ENCODE results near the gene ZNF619. TPM values are rescaled to one million over a fixed set of nuclear protein-coding genes. Genes with fewer than 3 reads are reported as not detected.
A peak's percentile ranks its signal among the peaks of the same experiment; 100 is the strongest.

Gene ZNF619
- total and polyA plus RNA-seq, 2 donors (not counting 1 experiment from before 2014, with no cell fraction given): 4.2 to 9.6 TPM

GRCh38 chr3:40487172-40487571, 10.2 kb downstream of the ZNF619 start:
- Histone ChIP-seq H4K20me1 (ENCODE audit: control insufficient read depth, extremely low read depth, insufficient read depth, low read length) (no peaks in the 10 kb centered on the region), H3K9ac (ENCODE audit: insufficient read depth, low read length) (no peak overlapping the region), H3K79me2 (ENCODE audit: control insufficient read depth, insufficient read depth, low read length) (no peaks in the 10 kb centered on the region), H3K9me3 (ENCODE audit: control insufficient read depth, insufficient read depth, low read depth, low read length) (no peaks in the 10 kb centered on the region), H3K36me3 (ENCODE audit: control insufficient read depth, insufficient read depth, low read length) (peaks cover 5% of the 10 kb centered on the region), H3K27ac (ENCODE audit: insufficient read depth, low read length) (no peak overlapping the region), H3K27me3 (ENCODE audit: control insufficient read depth, insufficient read depth, low read length) (no peaks in the 10 kb centered on the region), H3K4me3 (replicated peaks in 1 of 4; ENCODE audit: control extremely low read depth in 1 of 4, insufficient read depth in 1 of 4, low read depth in 3 of 4, low read length in 4 of 4) (no peak overlapping the region), H3K4me2 (ENCODE audit: extremely low read depth, insufficient read depth, low read length) (no peak overlapping the region), H2AFZ (ENCODE audit: low read length) (no peak overlapping the region), H3K4me1 (ENCODE audit: control insufficient read depth, extremely low read depth, insufficient read depth, low read length) (no peaks in the 10 kb centered on the region)
- TF ChIP-seq EZH2 (IDR thresholded peaks at IDR 0.05; ENCODE audit: low read length, missing control alignments): no peak
- TF ChIP-seq, protein P1, sequence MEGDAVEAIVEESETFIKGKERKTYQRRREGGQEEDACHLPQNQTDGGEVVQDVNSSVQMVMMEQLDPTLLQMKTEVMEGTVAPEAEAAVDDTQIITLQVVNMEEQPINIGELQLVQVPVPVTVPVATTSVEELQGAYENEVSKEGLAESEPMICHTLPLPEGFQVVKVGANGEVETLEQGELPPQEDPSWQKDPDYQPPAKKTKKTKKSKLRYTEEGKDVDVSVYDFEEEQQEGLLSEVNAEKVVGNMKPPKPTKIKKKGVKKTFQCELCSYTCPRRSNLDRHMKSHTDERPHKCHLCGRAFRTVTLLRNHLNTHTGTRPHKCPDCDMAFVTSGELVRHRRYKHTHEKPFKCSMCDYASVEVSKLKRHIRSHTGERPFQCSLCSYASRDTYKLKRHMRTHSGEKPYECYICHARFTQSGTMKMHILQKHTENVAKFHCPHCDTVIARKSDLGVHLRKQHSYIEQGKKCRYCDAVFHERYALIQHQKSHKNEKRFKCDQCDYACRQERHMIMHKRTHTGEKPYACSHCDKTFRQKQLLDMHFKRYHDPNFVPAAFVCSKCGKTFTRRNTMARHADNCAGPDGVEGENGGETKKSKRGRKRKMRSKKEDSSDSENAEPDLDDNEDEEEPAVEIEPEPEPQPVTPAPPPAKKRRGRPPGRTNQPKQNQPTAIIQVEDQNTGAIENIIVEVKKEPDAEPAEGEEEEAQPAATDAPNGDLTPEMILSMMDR (conservative IDR thresholded peaks at IDR 0.05 in 1 of 2, IDR thresholded peaks at IDR 0.05 in 1 of 2; ENCODE audit: low read depth in 1 of 2, low read length in 2 of 2): no peak
- no peak for DNase-seq (ENCODE audit: low read depth in 2 of 2)

- Histone ChIP-seq H3K27me3 (ENCODE audit: control insufficient read depth, insufficient read depth, low read length) (no peaks in the 10 kb centered on the region), H3K4me2 (ENCODE audit: extremely low read depth, insufficient read depth, low read length) (no peak overlapping the region), H2AFZ (ENCODE audit: low read length) (no peak overlapping the region), H3K4me3 (replicated peaks in 1 of 4; ENCODE audit: control extremely low read depth in 1 of 4, insufficient read depth in 1 of 4, low read depth in 3 of 4, low read length in 4 of 4) (no peak overlapping the region), H3K4me1 (ENCODE audit: control insufficient read depth, extremely low read depth, insufficient read depth, low read length) (no peaks in the 10 kb centered on the region), H3K9me3 (ENCODE audit: control insufficient read depth, insufficient read depth, low read depth, low read length) (no peaks in the 10 kb centered on the region), H4K20me1 (ENCODE audit: control insufficient read depth, extremely low read depth, insufficient read depth, low read length) (no peaks in the 10 kb centered on the region), H3K36me3 (ENCODE audit: control insufficient read depth, insufficient read depth, low read length) (peaks cover 5% of the 10 kb centered on the region), H3K79me2 (ENCODE audit: control insufficient read depth, insufficient read depth, low read length) (no peaks in the 10 kb centered on the region), H3K27ac (ENCODE audit: insufficient read depth, low read length) (no peak overlapping the region), H3K9ac (ENCODE audit: insufficient read depth, low read length) (no peak overlapping the region)
- peak; percentile 10 to 25 for DNase-seq (ENCODE audit: low read depth in 2 of 2)
- no peak for TF ChIP-seq EZH2 (IDR thresholded peaks at IDR 0.05; ENCODE audit: low read length, missing control alignments)
- TF ChIP-seq, protein P1 (conservative IDR thresholded peaks at IDR 0.05 in 1 of 2, IDR thresholded peaks at IDR 0.05 in 1 of 2; ENCODE audit: low read depth in 1 of 2, low read length in 2 of 2): no peak
Measured at GRCh38 chr3:40490916-40491315, 14.0 kb downstream of the ZNF619 start.

DNA sequence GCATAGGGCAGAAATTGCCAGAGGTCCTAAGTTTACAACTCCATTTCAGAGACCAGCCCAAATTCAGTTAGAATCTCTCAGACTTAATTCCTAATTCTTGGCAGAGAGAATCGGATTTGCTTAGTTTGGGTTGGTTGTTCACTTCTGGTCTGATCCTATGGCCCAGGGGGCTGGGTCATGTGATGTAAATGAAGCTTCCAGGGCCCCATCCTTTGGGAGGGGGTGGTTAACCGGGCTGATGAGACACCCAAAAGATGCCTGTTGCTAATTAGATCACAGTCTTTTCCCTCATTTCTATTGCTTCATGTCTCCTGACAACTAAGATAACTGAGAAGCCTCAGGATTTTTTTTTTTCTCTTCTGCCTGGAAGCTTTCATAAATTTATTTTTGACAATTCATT, 17.8 kb downstream of the ZNF619 start:
- TF ChIP-seq EZH2 (IDR thresholded peaks at IDR 0.05; ENCODE audit: low read length, missing control alignments): no peak
- TF ChIP-seq, protein P1 (conservative IDR thresholded peaks at IDR 0.05 in 1 of 2, IDR thresholded peaks at IDR 0.05 in 1 of 2; ENCODE audit: low read depth in 1 of 2, low read length in 2 of 2): no peak
- Histone ChIP-seq H3K27me3 (ENCODE audit: control insufficient read depth, insufficient read depth, low read length) (no peaks in the 10 kb centered on the region), H3K9ac (ENCODE audit: insufficient read depth, low read length) (no peak overlapping the region), H2AFZ (ENCODE audit: low read length) (no peak overlapping the region), H3K4me2 (ENCODE audit: extremely low read depth, insufficient read depth, low read length) (no peak overlapping the region), H3K4me3 (replicated peaks in 1 of 4; ENCODE audit: control extremely low read depth in 1 of 4, insufficient read depth in 1 of 4, low read depth in 3 of 4, low read length in 4 of 4) (no peak overlapping the region), H3K9me3 (ENCODE audit: control insufficient read depth, insufficient read depth, low read depth, low read length) (no peaks in the 10 kb centered on the region), H3K4me1 (ENCODE audit: control insufficient read depth, extremely low read depth, insufficient read depth, low read length) (no peaks in the 10 kb centered on the region), H3K27ac (ENCODE audit: insufficient read depth, low read length) (no peak overlapping the region), H3K79me2 (ENCODE audit: control insufficient read depth, insufficient read depth, low read length) (no peaks in the 10 kb centered on the region), H3K36me3 (ENCODE audit: control insufficient read depth, insufficient read depth, low read length) (no peaks in the 10 kb centered on the region), H4K20me1 (ENCODE audit: control insufficient read depth, extremely low read depth, insufficient read depth, low read length) (no peaks in the 10 kb centered on the region)
- DNase-seq (ENCODE audit: low read depth in 2 of 2): no peak
